ENCODE measurements around the gene EBP. TPM values are rescaled to one million over a fixed set of nuclear protein-coding genes. Genes with fewer than 3 reads are reported as not detected.

EBP gene
- 219 and 232 TPM in 2 replicates for total RNA-seq

GRCh38 chrX:48521353-48522243 lies at the start of gene EBP:
TSS of gene EBP (plus strand) at chrX:48521808. CDS start at chrX:48523772, 1,964 bp downstream.

GRCh38 chrX:48475774-48476577 lies 45.6 kb upstream of the EBP start, which contains the start of gene FTSJ1:
TSS of gene FTSJ1 (plus strand) at chrX:48476199. CDS start at chrX:48478048, 1,849 bp downstream.

GRCh38 chrX:48508400-48509244 lies 13.0 kb upstream of the EBP start, which contains the start of gene PORCN:
TSS of gene PORCN (plus strand) at chrX:48508992. CDS start at chrX:48509821, 829 bp downstream.

GRCh38 chrX:48539345-48540027 lies 17.9 kb downstream of the EBP start, which contains the start of gene TBC1D25:
TSS of gene TBC1D25 (plus strand) at chrX:48539714. CDS start at chrX:48539798, 84 bp downstream.

GRCh38 chrX:48574270-48575266 lies 53.0 kb downstream of the EBP start, which contains the start of gene RBM3:
TSS of gene RBM3 (plus strand) at chrX:48574484. CDS start at chrX:48575181, 697 bp downstream.

Other genes starting within 250 kb of the EBP start
- not detected in 2 replicates for gene SSX3, start 165.1 kb upstream of the EBP start, total RNA-seq
- not detected in 2 replicates for gene SSX4, start 138.3 kb upstream of the EBP start, total RNA-seq
- gene SSX4B, start 109.8 kb upstream of the EBP start, total RNA-seq, result not detected in 2 replicates
- 208 and 301 TPM in 2 replicates for gene SLC38A5, start 51.5 kb upstream of the EBP start, total RNA-seq
- 147 and 163 TPM in 2 replicates for gene FTSJ1, start 45.6 kb upstream of the EBP start, total RNA-seq
- gene PORCN, start 12.8 kb upstream of the EBP start, total RNA-seq, result 44.3 and 49.6 TPM in 2 replicates
- gene TBC1D25, start 17.9 kb downstream of the EBP start, total RNA-seq, result 3.2 and 5.5 TPM in 2 replicates
- 88.0 and 97.1 TPM in 2 replicates for gene RBM3, start 52.7 kb downstream of the EBP start, total RNA-seq
- 127 and 187 TPM in 2 replicates for gene WDR13, start 75.7 kb downstream of the EBP start, total RNA-seq
- gene WAS, start 162.0 kb downstream of the EBP start, total RNA-seq, result not detected in 2 replicates
- 0.64 and 1.9 TPM in 2 replicates for gene SUV39H1, start 174.9 kb downstream of the EBP start, total RNA-seq
- gene GLOD5, start 239.9 kb downstream of the EBP start, total RNA-seq, result not detected in 2 replicates